A549 (cell line): ENCODE measurements around the gene PRDM5.

Source experiments
- CBX8 ChIP-seq: fragments of 200-600 bp; sonication (generic); IDR thresholded peaks from 2 replicates; pipeline ENCODE4 v1.6.1; 2016
- CHD2 ChIP-seq: fragments of 150-350 bp; IDR thresholded peaks from 2 replicates; pipeline ENCODE4 v1.6.1; 2014; ENCODE audit warnings: low read length; ENCODE audit not compliant: partially characterized antibody
- CTCF ChIP-seq: fragments of >200 bp; sonication (Bioruptor Twin); formaldehyde crosslinking; IDR thresholded peaks from 3 replicates; pipeline ENCODE4 v1.5.1; 2016
- EHMT2 ChIP-seq: fragments of 200-600 bp; sonication (generic); IDR thresholded peaks from 2 replicates; pipeline ENCODE4 v1.6.1; 2016; ENCODE audit warnings: antibody characterized with exemption, low read depth, mild to moderate bottlenecking, moderate library complexity
- MAFK ChIP-seq: fragments of 450-650 bp; IDR thresholded peaks from 2 replicates; pipeline ENCODE4 v1.6.1; 2014; ENCODE audit not compliant: partially characterized antibody
- MAX ChIP-seq: IDR thresholded peaks from 2 replicates; pipeline ENCODE4 v1.6.1; 2012
- MAZ ChIP-seq: fragments of 150-350 bp; IDR thresholded peaks from 2 replicates; pipeline ENCODE4 v1.6.1; 2014; ENCODE audit warnings: antibody characterized with exemption, low read depth, low read length, borderline replicate concordance
- PHF8 ChIP-seq: fragments of 200-600 bp; sonication (generic); IDR thresholded peaks from 2 replicates; pipeline ENCODE4 v1.6.1; 2016; ENCODE audit warnings: low read depth, mild to moderate bottlenecking, antibody characterized with exemption, moderate library complexity, borderline replicate concordance
- POLR2A ChIP-seq: IDR thresholded peaks from 2 replicates; pipeline ENCODE4 v1.6.1; 2012; ENCODE audit warnings: mild to moderate bottlenecking, low read length
- POLR2AphosphoS2 ChIP-seq: conservative IDR thresholded peaks from 2 replicates; pipeline ENCODE4 v1.6.1; 2012; ENCODE audit warnings: low read length, improper control_type of control experiment, inconsistent platforms
- RCOR1 ChIP-seq: fragments of 150-350 bp; IDR thresholded peaks from 2 replicates; pipeline ENCODE4 v1.6.1; 2014; ENCODE audit warnings: antibody characterized with exemption, low read length, low read depth
- REST ChIP-seq: fragments of 200-600 bp; sonication (generic); IDR thresholded peaks from 2 replicates; pipeline ENCODE4 v1.6.1; 2016; ENCODE audit warnings: antibody characterized with exemption, mild to moderate bottlenecking, moderate library complexity
- RNF2 ChIP-seq: fragments of 200-600 bp; sonication (generic); IDR thresholded peaks from 2 replicates; pipeline ENCODE4 v1.6.1; 2016; ENCODE audit warnings: low read depth, mild to moderate bottlenecking, antibody characterized with exemption, moderate library complexity, borderline replicate concordance

- TF ChIP-seq REST: no peak
- no peak for TF ChIP-seq CTCF
- no peak for TF ChIP-seq POLR2A
- TF ChIP-seq RCOR1: no peak
- TF ChIP-seq MAFK: no peak
- no peak for TF ChIP-seq CBX8
- no peak for TF ChIP-seq CHD2
- no peak for TF ChIP-seq POLR2AphosphoS2
- TF ChIP-seq MAX: no peak
- TF ChIP-seq MAZ: no peak
- TF ChIP-seq EHMT2: no peak
- TF ChIP-seq RNF2: no peak
- TF ChIP-seq PHF8: no peak
These were observed 255.4 kb downstream of the PRDM5 start for GRCh38 chr4:120667102-120667501.
